Non-pigmented ciliary epithelial cell (primary cell): ENCODE measurements around the gene ANKRD34A.
A peak's percentile ranks its signal among the peaks of the same experiment; 100 is the strongest.

Source experiments
- DNase-seq: peaks from one replicate; pipeline ENCODE4 v3.0.0-alpha.2; 2010; ENCODE audit warnings: low read depth

ANKRD34A gene

DNA sequence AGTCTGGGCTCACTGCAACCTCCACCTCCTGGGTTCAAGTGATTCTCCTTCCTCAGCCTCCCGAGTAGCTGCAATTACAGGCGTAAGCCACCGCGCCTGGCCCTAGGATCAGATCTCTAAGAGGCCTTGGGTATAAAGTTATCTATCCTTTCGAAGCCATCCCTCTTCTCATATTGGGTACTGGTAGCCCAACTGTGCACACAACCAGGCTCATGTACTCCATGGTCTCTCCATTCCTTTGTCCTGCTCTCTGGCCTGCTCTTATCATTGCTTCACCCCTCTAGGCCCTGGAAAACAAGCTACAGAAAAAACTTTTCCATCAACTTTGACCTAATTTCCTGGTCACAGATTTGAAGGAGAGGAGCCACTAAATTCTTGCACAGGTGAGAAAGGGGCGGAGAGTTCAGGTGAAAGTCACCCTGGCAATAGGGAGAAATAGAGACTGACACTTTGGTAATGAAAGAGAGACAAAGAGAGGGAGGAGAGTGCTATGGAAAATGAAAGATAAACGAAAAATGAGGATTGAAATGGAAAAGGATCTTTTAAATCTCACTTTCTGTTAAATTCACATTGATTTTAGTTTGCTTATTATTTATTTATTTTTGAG lies 26.0 kb upstream of the ANKRD34A start:
- no peak for DNase-seq

DNA sequence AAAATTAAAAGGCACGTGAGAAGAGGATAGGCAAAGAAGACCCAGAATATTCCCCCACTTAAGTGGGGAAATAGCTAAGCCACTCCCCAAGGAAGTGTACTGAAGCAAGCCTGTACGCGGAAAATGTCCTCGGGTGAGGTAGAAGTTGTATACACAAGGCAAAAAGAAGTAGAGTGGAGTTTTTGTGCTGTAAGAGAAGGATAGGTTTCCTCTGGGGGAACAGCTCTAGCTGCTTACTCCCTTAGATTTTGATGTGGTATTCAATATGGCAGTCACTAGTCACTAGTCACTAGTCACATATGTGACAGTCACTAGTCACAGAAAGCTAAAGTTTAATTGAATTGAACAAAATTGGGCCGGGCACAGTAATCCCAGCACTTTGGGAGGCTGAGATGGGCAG lies 24.4 kb upstream of the ANKRD34A start:
- no peak for DNase-seq

DNA sequence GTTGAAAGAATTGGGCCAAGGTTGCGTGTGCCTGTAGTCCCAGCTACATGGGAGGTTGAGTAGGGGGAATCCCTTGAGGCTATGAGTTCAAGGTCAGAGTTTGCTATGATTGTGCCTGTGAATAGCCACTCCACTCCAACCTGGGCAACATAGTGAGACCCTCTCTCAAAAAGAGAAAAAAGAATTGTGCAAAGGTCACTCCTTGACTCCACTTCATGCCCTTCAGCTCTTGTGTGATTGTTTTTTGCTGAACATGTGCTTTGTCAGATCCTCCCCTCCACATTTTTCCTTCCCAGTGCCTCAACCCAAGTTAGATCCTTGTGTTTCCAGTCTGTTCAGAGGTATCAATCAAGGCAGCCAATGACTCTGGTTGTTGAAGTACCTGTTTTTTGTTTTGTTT lies 23.6 kb upstream of the ANKRD34A start:
- DNase-seq, result no peak

DNA sequence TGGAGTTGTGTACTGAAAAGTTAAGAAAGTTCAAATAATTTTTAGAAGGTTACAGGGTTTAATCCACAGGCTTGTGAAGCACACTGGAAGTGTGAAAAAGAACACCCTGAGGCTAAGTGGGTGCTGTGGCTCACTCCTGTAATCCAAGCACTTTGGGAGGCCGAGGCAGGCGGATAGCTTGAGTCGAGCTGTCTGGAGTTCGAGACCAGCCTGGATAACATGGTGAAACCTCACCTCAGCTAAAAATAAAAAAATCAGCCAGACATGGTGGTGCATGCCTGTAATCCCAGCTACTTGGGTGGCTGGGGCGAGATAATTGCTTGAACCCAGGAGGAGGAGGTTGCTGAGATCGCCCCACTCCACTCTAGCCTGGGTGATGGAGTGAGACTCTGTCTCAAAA lies 22.2 kb upstream of the ANKRD34A start:
- DNase-seq, result no peak

DNA sequence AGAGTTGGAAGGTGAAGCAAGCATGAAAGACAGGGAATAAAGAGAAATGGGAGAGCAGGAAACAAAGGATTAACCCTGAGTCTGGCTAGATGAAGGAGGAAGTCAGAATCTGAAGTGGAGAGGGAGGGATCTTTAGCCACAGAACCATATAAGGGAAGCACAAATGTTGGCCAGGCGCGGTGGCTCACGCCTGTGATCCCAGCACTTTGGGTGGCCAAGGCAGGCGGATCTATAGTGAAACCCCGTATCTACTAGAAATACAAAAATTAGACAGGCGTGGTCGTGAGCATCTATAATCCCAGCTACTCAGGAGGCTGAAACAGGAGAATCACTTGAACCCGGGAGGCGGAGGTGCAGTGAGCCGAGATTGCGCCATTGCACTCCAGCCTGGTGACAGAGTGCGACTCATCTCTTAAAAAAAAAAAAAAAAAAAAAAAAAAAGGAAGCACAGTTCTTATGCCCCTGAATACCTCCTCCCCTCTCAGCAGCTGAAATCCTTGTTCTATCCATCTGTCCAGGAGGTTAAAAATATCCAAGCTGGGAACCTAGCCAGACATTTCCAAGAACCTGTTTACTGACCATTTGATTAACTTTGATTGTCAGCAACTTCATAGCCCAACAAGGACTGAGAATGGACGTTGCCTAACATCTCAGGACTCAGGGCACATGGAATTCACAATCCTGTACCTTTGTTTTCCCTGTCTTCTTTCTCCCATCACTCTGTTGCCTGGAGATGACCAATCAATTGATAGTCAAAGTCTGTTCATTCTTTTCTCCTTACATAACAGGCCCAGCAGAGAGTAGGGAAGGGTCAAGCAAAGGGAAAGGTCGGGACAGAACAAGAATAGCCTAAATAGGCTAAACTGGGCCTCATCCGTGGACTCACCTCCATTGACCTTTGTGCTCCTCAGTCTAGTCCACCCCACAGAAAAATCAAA lies 21.4 kb upstream of the ANKRD34A start:
- DNase-seq, result no peak

DNA sequence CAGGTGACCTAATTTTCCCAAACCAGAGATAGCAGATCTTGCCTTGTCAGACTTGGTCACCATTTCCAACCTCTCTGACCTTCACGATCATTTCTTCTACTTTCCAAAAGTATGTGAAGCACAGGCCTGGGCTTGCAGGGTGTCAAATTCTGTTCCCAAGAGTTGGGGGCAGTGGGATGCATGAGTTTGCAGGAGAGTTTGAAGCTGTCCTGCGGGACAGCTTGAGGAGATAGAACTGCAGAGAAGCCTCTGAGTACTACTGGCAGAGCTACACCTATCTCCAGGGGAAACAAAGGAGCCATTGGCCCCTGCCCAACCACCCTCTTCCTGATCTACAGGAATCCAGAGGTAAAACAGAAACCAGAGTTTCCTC lies 20.7 kb upstream of the ANKRD34A start:
- DNase-seq, result no peak

DNA sequence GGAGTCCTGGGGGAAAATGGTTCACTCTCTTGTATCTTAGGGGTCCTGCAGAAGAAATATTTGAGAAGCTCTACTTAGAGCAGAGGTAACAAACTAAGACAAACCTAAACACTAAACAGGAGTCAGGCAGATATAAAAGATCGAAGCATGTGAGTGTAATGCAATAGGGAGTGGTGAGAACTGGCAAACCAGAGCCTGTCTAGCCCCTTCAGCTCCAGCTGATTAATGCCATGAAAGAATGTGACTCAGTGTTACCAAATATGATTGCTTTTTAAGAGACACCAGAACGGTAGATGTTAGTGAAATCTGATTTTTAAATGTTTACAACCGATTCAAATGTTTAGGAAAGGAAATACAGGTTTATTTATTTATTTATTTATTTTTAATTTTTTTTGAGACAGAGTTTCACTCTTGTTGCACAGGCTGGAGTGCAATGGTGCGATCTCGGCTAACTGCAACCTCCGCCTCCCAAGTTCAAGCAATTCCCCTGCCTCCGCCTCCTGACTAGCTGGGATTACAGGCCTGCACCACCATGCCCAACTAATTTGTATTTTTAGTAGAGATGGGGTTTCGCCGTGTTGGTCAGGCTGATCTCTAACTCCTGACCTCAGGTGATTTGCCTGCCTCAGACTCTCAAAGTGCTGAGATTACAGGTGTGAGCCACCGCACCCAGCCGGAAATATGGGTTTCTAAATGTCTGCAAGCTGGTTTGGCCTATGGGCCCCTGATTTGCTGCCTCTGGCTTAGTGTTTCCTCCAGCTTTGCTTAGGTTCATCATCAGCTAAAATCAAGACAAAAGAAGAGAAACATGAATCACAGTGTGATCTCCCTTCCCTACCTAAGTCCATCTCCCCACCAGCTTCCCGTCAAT lies 19.8 kb upstream of the ANKRD34A start:
- no peak for DNase-seq

DNA sequence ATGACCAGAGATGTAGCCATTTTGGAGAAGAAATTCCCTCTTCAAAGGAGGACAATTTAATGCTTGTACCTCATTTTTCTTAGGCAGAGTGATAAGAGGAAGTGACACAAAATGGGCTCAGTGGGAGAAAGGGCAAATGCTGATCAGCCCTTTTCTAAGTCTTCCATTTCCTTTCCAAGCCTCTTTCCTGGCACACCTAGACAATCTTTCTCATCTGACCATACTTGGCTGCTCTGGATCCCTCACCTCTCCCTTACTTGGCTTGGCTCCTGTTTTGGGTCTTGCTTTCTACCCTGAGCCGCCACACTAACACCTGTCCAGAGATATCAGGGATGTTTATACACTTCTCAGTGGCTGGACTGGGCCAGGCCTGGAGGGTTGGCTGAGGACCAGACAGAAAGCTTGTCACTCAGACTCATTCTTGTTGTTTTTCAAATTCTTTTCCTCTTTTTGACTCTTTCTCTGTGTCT lies 18.9 kb upstream of the ANKRD34A start:
- DNase-seq, result no peak

DNA sequence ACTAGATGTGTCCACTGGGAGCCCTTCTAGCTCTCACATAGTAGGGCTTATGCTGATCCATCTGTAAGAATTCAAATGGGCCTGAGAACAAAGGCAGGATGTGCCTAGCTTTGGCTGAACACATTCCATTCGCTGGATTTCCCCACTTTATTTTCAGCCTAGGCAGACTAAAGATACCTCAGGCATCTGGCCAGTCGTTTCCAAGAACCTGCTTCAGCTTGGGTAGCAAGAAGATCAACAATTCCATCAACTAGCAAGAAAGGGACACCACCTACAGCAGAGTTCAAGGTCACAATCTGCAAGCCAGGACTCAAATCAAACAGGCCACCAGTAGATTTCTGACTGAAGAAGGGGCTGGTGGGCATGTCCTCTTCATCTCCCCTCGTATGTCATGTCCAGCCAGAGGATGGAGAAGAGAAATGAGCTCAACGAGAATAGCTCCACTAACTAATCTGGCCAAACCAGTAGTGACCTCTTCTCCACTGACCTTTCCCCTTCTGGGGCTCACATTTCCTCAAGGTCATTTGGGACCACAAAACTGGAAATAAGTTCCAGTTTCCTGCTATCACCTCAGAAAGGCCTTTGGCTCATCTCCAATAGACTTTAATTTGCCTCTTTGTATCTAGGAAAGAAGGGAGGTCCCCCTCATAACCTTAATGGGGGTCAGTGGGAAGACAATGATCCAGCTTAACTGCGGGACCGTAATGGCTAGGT lies 17.8 kb upstream of the ANKRD34A start:
- DNase-seq, result no peak

DNA sequence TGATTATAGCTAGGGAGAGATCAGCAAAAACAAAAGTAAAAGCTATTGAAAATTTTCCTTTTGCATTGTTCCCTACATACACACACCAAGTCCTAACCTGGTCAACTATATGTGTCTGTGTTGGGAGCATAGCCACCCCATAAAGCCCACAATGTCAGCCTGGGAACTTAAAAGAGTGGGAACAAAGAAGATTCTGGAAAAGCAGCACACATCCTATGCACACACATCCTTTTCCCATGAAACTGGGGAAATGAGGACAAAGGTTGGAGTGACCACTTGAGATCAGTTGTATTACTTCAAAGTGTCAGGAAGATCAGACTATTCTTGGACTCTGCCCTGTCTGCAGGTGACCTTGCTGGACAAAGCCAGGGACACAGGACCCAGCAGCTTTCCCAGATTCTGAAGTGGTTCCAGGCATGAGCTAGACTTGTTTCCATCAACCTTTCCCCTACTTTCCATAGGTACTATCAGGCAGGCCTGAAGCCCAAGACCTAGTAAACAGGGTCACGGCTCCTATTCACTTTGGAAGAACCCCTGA lies 16.2 kb upstream of the ANKRD34A start:
- no peak for DNase-seq

DNA sequence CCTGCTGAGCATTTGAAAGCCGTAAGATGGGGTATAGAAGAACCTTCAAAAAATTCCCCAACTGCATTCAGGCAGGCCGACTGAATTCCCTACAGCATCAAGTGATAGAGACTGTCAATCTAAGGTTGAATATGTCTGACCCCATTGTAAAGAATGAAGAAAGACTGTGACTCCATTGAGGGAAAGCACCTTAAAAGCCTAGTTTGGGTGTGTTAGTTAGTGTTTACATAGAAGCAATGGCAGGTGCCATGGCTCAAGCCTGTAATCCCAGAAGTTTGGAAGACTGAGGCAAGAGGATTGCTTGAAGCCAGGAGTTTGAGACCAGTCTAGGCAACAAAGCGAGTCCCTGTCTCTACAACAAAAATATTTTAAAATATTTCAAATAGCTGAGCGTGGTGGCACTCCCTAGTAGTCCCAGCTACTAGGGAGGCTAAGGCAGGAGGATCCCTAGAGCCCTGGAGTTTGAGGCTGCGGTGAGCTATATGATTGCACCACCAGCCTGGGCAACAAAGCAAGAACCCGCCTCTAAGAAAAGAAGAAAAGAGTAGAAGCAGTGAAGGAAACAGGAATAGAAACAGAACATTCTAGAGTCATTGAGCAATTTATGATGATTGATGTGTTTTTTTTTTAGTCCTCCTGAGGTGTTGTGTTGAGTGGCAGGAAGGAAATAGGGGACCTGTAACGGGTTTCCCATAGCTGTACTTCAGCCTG lies 15.5 kb upstream of the ANKRD34A start:
- no peak for DNase-seq

DNA sequence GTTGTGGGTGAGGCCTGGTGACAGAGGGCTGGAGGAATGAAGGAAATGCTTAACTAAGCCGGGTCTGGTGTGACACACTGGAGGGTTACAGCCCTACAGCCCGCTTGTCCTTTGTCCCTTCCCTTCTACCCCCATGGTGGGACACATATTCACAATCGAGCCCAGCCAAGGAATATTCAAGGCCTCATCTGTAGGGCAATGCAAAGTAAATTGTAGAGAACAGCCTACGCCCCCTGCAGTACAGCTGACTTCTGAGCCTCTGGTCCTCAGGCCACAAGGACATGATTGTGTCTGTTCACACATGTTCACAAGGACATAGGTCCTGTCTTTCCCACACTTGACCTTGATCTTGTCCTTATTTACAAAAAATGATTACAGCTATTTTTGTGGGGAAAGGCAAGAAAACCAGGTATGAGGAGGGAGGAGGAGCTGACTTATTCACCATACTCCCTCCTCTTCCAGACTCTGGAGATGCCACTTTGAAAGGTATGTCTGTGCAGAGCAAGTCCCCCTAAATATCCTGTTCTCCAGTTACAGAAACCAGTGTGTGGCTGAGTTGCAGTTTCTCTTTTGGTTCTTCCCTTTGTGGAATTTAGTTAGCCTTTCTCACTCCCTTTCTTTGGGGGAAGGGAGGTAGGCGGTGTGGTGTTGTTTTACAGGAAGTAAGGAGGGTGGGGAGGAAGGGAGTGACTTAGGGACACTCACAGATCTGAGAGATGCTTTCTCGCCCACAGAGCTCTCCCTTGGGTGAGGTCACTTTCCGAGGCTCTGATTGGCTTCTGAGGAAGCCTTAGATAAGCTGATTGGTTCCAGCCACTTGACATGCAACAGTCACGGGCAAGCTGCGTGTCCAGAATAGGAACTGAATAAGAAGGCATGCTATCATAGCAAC lies 14.7 kb upstream of the ANKRD34A start:
- peak; percentile 100 for DNase-seq

DNA sequence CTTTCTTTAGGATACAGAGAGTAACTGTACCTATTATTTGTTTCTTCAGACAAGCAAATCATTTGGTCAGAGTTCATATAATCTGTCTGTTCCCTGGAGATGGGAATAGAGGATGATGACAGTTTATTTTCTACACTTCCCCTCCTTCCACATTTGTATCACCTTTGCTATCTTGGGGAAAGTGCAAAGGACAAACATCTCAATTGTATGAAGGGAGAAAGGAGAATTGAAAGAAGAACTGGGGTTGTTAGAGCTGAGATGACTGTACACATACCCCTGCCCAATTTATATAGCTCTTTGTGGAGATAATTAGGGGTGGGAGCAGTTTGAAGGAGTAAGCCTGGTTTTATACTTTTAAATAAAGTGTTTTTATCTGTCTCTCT lies 14.1 kb upstream of the ANKRD34A start:
- DNase-seq, result no peak

DNA sequence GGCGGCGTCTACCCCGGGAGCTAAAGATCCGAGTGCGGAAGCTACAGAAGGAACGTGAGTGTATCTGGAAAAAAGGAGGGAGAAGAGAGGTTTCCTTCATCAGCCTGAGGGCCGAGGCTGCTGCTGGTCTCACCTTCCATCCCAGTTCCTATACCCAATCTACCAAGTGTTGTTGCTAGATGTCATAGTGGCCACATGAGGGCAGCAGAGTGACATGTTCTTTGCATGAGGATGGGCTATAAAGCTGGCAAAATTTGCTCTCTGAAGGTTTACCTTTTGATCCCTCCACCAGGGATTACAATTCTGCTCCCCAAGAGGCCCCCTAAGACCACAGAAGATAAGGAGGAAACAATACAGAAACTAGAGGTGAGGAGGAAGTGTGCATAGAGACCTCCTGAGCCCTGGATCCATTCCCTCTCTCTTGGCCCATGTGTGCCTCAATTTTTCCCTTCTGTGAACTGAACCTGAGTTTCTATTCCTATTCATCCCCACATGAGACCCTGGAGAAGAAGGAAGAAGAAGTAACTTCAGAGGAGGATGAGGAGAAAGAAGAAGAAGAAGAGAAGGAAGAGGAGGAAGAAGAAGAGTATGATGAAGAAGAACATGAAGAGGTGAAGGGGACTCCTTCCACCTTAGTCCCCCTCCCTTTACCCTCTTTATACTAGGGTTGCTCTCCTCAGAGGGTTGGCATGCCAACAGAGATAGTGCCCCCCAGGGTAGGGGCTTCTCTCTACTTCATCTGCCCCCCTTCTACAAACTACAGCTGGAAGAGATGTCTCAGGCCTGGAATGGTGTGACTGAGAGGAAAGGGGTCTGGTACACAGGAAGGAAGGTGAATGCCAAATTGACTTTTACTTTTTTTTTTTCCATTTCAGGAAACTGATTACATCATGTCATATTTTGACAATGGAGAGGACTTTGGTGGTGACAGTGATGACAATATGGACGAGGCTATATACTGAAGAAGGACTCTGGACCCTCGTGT lies 13.4 kb upstream of the ANKRD34A start:
- DNase-seq, result peak; percentile 58

DNA sequence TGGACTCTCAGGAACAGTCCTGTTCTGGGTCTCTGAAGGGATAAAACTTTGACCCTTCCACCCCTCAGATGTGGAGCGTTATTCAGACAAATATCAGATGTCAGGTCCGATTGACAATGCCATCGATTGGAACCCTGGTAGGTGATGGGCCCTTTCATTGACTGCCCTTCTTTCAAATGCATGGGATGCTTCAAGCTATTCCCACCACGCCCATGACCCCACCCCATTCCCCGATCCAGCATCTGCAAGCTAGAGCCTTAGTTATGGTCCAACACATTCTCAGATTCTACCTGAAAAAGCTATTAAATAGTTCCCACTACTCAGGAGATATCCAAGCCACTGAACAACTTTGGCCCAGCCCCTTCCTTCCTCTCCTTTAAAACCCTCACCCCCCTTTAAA lies 12.6 kb upstream of the ANKRD34A start:
- DNase-seq, result no peak

DNA sequence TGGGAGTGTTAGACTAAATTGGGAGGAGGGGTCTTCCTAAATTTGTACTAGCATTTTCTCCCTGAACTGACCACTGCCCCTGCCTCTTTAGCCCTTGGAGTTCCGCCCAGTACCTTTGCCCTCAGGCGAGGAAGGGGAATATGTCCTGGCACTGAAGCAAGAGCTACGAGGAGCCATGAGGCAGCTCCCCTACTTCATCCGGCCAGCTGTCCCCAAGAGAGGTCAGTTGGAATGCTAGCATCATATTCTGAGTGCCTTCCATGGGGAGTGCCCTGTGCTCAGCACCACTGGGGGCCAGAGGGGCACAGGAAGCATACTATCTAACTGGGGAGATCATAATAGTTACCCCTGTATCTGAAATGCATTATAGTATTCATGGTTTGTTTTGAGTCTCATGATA lies 10.8 kb upstream of the ANKRD34A start:
- no peak for DNase-seq

DNA sequence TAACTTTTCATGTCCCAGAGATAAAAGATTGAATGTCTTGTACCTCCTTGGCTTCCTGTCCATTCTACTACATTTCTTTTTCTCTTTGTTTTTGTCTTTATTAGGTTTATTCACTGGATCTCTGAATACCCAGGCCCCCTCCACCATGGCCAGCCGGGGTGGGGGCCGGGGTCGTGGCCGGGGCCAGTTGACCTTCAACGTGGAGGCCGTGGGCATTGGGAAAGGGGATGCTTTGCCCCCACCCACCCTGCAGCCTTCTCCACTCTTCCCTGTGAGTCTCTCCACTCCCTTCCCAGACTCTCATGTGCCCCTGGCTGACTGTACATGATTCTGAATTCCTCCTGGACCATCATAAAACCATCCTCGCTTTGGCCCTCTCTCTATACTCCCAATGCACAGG lies 10.3 kb upstream of the ANKRD34A start:
- DNase-seq, result no peak

DNA sequence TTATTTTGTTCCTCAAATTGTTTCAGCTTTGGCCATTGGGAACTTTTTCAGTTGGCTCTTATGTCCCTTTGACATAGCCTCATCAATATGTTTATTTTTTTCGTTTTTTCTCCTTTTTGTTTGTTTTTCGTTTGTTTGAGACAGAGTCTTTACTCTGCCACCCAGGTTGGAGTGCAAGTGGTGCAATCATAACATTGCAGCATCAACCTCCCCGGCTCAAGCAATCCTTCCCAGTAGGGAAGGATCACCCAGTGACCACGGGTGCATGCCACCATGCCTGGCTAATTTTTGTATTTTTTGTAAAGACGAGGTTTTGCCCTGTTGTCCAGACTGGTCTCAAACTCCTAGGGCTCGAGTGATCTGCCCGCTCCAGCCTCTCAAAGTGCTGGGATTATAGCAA lies 8.2 kb upstream of the ANKRD34A start:
- no peak for DNase-seq

DNA sequence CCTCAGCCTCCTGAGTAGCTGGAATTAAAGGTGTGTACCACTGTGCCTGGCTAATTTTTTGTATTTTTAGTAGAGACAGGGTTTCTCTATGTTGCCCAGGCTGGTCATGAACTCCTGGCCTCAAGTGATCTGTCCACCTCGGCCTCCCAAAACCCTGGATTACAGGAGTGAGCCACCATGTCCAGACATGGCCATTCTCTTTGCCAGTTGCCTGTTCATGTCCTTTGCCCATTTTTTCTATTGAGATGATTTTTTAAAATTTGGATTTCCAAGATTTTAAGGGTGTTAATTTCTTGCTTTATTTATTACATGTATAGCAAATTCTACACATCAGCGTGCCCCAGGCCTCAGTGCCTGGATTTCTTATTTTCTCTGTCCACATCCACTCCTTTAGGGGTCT lies 2.9 kb upstream of the ANKRD34A start:
- no peak for DNase-seq
